Measurements from ENCODE around the gene HSF2BP.
"Not testable (repeated sequence)": the region's sequence is repeated elsewhere in the genome, so short reads cannot be mapped to it uniquely, and the experiment has no call there.

GRCh38 chr21:43699492-43699777 lies 40.1 kb upstream of the HSF2BP start:
- TF ChIP-seq FOXM1 (IDR thresholded peaks at IDR 0.05; ENCODE audit: borderline replicate concordance); ELF4 (IDR thresholded peaks at IDR 0.05); FOXA1 (IDR thresholded peaks at IDR 0.05); HDGF (IDR thresholded peaks at IDR 0.05; ENCODE audit: borderline replicate concordance); SUZ12 (IDR thresholded peaks at IDR 0.05); PKNOX1 (IDR thresholded peaks at IDR 0.05): not testable (repeated sequence)

All from HEK293T (cell line).